ENCODE results near the gene CRYBA2. TPM values are rescaled to one million over a fixed set of nuclear protein-coding genes. Genes with fewer than 3 reads are reported as not detected.

Gene CRYBA2
- not detected in 2 replicates for total RNA-seq

GRCh38 chr2:218993345-218994315 is at the start of gene CRYBA2:
TSS of gene CRYBA2 (minus strand) at chr2:218993422. CDS start at chr2:218993176, 246 bp downstream.

GRCh38 chr2:219041252-219041651 is 48.0 kb upstream of the CRYBA2 start, which contains the start of gene CFAP65:
TSS of gene CFAP65 (minus strand) at chr2:219041516. CDS start at chr2:219039048, 2,468 bp downstream.

GRCh38 chr2:218985021-218985324 is 8.2 kb downstream of the CRYBA2 start, which contains the start of gene FEV:
TSS of gene FEV (minus strand) at chr2:218985184. CDS start at chr2:218985075, 109 bp downstream.

GRCh38 chr2:218959141-218959731 is 34.0 kb downstream of the CRYBA2 start, which contains the start of gene CDK5R2:
TSS of gene CDK5R2 (plus strand) at chr2:218959666. CDS start at chr2:218959821, 155 bp downstream.

Other genes with a start within 250 kb of the CRYBA2 start
- gene CYP27A1, start 211.3 kb downstream of the CRYBA2 start, total RNA-seq = 19.1 and 53.1 TPM in 2 replicates
- 0.15 and 0.50 TPM in 2 replicates for gene PRKAG3, start 161.6 kb downstream of the CRYBA2 start, total RNA-seq
- not detected in 2 replicates for gene WNT6, start 133.6 kb downstream of the CRYBA2 start, total RNA-seq
- not detected in 2 replicates for gene WNT10A, start 112.6 kb downstream of the CRYBA2 start, total RNA-seq
- gene CDK5R2, start 33.8 kb downstream of the CRYBA2 start, total RNA-seq = under 0.01 and 0.17 TPM in 2 replicates
- gene FEV, start 8.2 kb downstream of the CRYBA2 start, total RNA-seq = under 0.01 TPM in 1 of 2 replicates, not detected in the other
- gene CFAP65, start 48.1 kb upstream of the CRYBA2 start, total RNA-seq = under 0.01 TPM in 1 of 2 replicates, not detected in the other
- under 0.01 TPM in 1 of 2 replicates, not detected in the other for gene IHH, start 67.5 kb upstream of the CRYBA2 start, total RNA-seq
- 21.1 and 28.3 TPM in 2 replicates for gene NHEJ1, start 167.4 kb upstream of the CRYBA2 start, total RNA-seq
- 1.2 and 2.0 TPM in 2 replicates for gene SLC23A3, start 176.6 kb upstream of the CRYBA2 start, total RNA-seq
- 22.5 and 35.6 TPM in 2 replicates for gene CNPPD1, start 183.5 kb upstream of the CRYBA2 start, total RNA-seq
- 82.5 and 128 TPM in 2 replicates for gene RETREG2, start 184.9 kb upstream of the CRYBA2 start, total RNA-seq
- gene ZFAND2B, start 213.4 kb upstream of the CRYBA2 start, total RNA-seq = 24.5 and 25.9 TPM in 2 replicates
- 35.3 and 57.1 TPM in 2 replicates for gene ABCB6, start 225.5 kb upstream of the CRYBA2 start, total RNA-seq
- 34.9 and 49.1 TPM in 2 replicates for gene ATG9A, start 236.2 kb upstream of the CRYBA2 start, total RNA-seq
- gene ANKZF1, start 236.4 kb upstream of the CRYBA2 start, total RNA-seq = 25.3 and 30.3 TPM in 2 replicates